Smooth muscle cell (in vitro differentiated cells): ENCODE results near the gene ADORA1. TPM values are rescaled to one million over a fixed set of nuclear protein-coding genes. Genes with fewer than 3 reads are reported as not detected.

Source experiments
- DNase-seq: peaks from one replicate; lab custom pipeline; 2025; ENCODE audit not compliant: unreplicated experiment; lab: John Stamatoyannopoulos, UW
- H2AFZ ChIP-seq: fragments of 200-600 bp; sonication (generic); 2 replicates; pipeline ENCODE4 v1.6.0; 2016; ENCODE audit warnings: antibody characterized with exemption, low read depth, mild to moderate bottlenecking
- H3F3A ChIP-seq: fragments of 200-600 bp; sonication (generic); 2 replicates; pipeline ENCODE4 v1.6.0; 2017; ENCODE audit warnings: antibody characterized with exemption, low read depth
- H3K27ac ChIP-seq: fragments of 200-600 bp; sonication (generic); 2 replicates; pipeline ENCODE4 v1.5.1; 2016; ENCODE audit warnings: low read depth, mild to moderate bottlenecking
- H3K27me3 ChIP-seq: fragments of 200-600 bp; sonication (generic); 2 replicates; pipeline ENCODE4 v1.6.1; 2016; ENCODE audit warnings: low read depth, mild to moderate bottlenecking
- H3K36me3 ChIP-seq: fragments of 200-600 bp; sonication (generic); 2 replicates; pipeline ENCODE4 v1.5.1; 2016; ENCODE audit warnings: low read depth
- H3K4me1 ChIP-seq: fragments of 200-600 bp; sonication (generic); 2 replicates; pipeline ENCODE4 v1.5.1; 2016; ENCODE audit warnings: low read depth
- H3K4me2 ChIP-seq: fragments of 200-600 bp; sonication (generic); 2 replicates; pipeline ENCODE4 v1.6.0; 2016; ENCODE audit warnings: mild to moderate bottlenecking
- H3K4me3 ChIP-seq: fragments of 200-600 bp; sonication (generic); 2 replicates; pipeline ENCODE4 v1.5.1; 2016; ENCODE audit warnings: mild to moderate bottlenecking
- H3K79me2 ChIP-seq: fragments of 200-600 bp; sonication (generic); 2 replicates; pipeline ENCODE4 v1.6.0; 2016; ENCODE audit warnings: low read depth, mild to moderate bottlenecking
- H3K9ac ChIP-seq: fragments of 200-600 bp; sonication (generic); 2 replicates; pipeline ENCODE4 v1.6.0; 2016; ENCODE audit warnings: low read depth
- H3K9me3 ChIP-seq: fragments of 200-600 bp; sonication (generic); replicated peaks from 2 replicates; pipeline ENCODE4 v1.5.1; 2016; ENCODE audit warnings: low read depth
- H4K20me1 ChIP-seq: fragments of 200-600 bp; sonication (generic); 2 replicates; pipeline ENCODE4 v1.6.0; 2016; ENCODE audit warnings: low read depth
- CTCF ChIP-seq: fragments of 200-600 bp; sonication (generic); IDR thresholded peaks from 2 replicates; pipeline ENCODE4 v1.5.1; 2017; ENCODE audit warnings: borderline replicate concordance, mild to moderate bottlenecking, antibody characterized with exemption; ENCODE audit not compliant: insufficient read depth, poor library complexity, severe bottlenecking
- WGBS: methylation state at CpG from one replicate; pipeline ENCODE4 v1.1.7; 2016; ENCODE audit warnings: low lambda C conversion rate; 5-methylcytosine and 5-hydroxymethylcytosine counted together
- polyA plus RNA-seq: library from polyadenylated mRNA; unstranded; fragments of >200 nt; fragmentation: Nextera tagmentation; extraction: Ambion mirVana; gene quantifications from 2 replicates; pipeline ENCODE4 v1.2.1, GENCODE V29; 2016
- total RNA-seq: library from RNA; depleted of rRNA; stranded (reverse); fragments of >200 nt; gene quantifications from 2 replicates; pipeline ENCODE4 v1.2.3, GENCODE V29; 2014

The ADORA1 gene
- total and polyA plus RNA-seq, 2 experiments from 2014 or later, result 16.0 to 18.0 TPM

- no peak for DNase-seq
- H3K9ac ChIP-seq, result no peak overlapping the region
- no peak overlapping the region for H3K4me2 ChIP-seq
- TF ChIP-seq CTCF, result no peak
- H3F3A ChIP-seq, result no peaks in the 10 kb centered on the region
- no peak overlapping the region for H3K27ac ChIP-seq
- H4K20me1 ChIP-seq, result no peaks in the 10 kb centered on the region
- 60% methylated on average over 9 of the region's 9 CpGs for WGBS
- no peaks in the 10 kb centered on the region for H3K79me2 ChIP-seq
- no peaks in the 10 kb centered on the region for H3K4me1 ChIP-seq
- H3K4me3 ChIP-seq, result no peak overlapping the region
- no peaks in the 10 kb centered on the region for H3K36me3 ChIP-seq
- H2AFZ ChIP-seq, result no peak overlapping the region
- no peaks in the 10 kb centered on the region for H3K27me3 ChIP-seq
- no peaks in the 10 kb centered on the region for H3K9me3 ChIP-seq
Measured at GRCh38 chr1:203081465-203082230, 45.9 kb upstream of the ADORA1 start.

- no peak for DNase-seq
- no peak overlapping the region for H3K9ac ChIP-seq
- no peaks in the 10 kb centered on the region for H3K9me3 ChIP-seq
- H2AFZ ChIP-seq, result no peak overlapping the region
- H3K4me1 ChIP-seq, result no peaks in the 10 kb centered on the region
- TF ChIP-seq CTCF, result no peak
- no peak overlapping the region for H3K27ac ChIP-seq
- H3K4me3 ChIP-seq, result no peak overlapping the region
- no peaks in the 10 kb centered on the region for H4K20me1 ChIP-seq
- H3F3A ChIP-seq, result no peaks in the 10 kb centered on the region
- WGBS, result 70% methylated on average over 3 of the region's 3 CpGs
- H3K79me2 ChIP-seq, result no peaks in the 10 kb centered on the region
- H3K27me3 ChIP-seq, result no peaks in the 10 kb centered on the region
- no peak overlapping the region for H3K4me2 ChIP-seq
- no peaks in the 10 kb centered on the region for H3K36me3 ChIP-seq
Measured at GRCh38 chr1:203082231-203082505, 45.4 kb upstream of the ADORA1 start.

GRCh38 chr1:203082571-203083462 is 44.7 kb upstream of the ADORA1 start:
- no peak overlapping the region for H2AFZ ChIP-seq
- TF ChIP-seq CTCF, result no peak
- H3F3A ChIP-seq, result no peaks in the 10 kb centered on the region
- H3K27me3 ChIP-seq, result no peaks in the 10 kb centered on the region
- no peak for DNase-seq
- no peak overlapping the region for H3K4me2 ChIP-seq
- H3K4me3 ChIP-seq, result no peak overlapping the region
- H4K20me1 ChIP-seq, result no peaks in the 10 kb centered on the region
- H3K9ac ChIP-seq, result no peak overlapping the region
- no peaks in the 10 kb centered on the region for H3K36me3 ChIP-seq
- H3K4me1 ChIP-seq, result no peaks in the 10 kb centered on the region
- no peaks in the 10 kb centered on the region for H3K79me2 ChIP-seq
- H3K9me3 ChIP-seq, result no peaks in the 10 kb centered on the region
- 78% methylated on average over 11 of the region's 11 CpGs for WGBS
- H3K27ac ChIP-seq, result no peak overlapping the region
